ENCODE results near the gene CLDN6.

Gene CLDN6

DNA sequence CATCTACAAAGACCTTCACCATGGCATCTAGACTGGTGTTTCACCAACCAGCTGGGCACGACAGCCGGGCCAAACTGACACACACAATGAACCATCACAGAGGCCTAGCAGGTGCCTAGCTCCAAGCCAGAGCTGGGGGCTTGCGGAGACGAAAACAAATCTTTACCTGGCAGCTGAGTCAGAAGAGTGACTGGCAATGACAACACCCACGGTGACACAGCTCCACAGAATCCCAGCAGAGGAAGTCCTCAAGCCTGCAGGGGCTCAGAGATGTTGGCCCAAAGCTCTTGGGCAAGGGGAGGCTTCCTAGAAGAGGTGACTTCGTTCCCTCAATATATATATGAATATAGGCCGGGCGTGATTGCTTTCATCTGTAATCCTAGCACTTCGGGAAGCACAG is 33.5 kb upstream of the CLDN6 start:
- H3K36me3 ChIP-seq = peaks cover 6% of the 10 kb centered on the region; the same call in 1 of the 2 replicates
- peaks cover 39% of the 10 kb centered on the region for H3K27me3 ChIP-seq
- H3K9me3 ChIP-seq = no peaks in the 10 kb centered on the region
- no peak overlapping the region for H3K9ac ChIP-seq
- no peak for TF ChIP-seq Cebpa-rat (IDR thresholded peaks at IDR 0.05)
- no peak overlapping the region for H3K4me3 ChIP-seq
- no peak overlapping the region for H3K27ac ChIP-seq
- peaks cover 65% of the 10 kb centered on the region for H3K4me1 ChIP-seq
- peaks cover 42% of the 10 kb centered on the region for H4K20me1 ChIP-seq
- peak overlapping the region; percentile 75 for H3K4me2 ChIP-seq

DNA sequence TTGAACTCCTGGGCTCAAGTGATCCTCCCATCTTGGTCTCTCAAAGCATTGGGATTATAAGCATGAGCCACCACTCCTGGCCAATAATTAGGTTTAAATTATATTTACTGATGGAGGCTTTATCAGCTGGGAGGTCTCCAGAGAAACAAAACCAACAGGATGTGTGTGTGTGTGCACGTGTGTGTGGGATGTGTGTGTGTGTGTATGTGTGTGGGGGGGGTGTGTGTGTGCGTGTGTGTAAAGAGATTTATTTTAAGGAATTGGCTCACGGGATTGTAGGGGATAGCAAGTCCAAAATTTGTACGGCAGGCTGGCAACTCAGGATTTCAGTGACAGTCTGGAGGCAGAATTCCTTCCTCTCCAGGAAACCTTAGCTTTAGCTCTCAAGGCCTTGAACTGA is 33.0 kb upstream of the CLDN6 start:
- Histone ChIP-seq H3K4me2 (peak overlapping the region; percentile 75), H3K4me1 (peaks cover 65% of the 10 kb centered on the region), H3K9ac (no peak overlapping the region), H3K4me3 (no peak overlapping the region), H3K27me3 (peaks cover 44% of the 10 kb centered on the region), H4K20me1 (peaks cover 47% of the 10 kb centered on the region), H3K9me3 (no peaks in the 10 kb centered on the region), H3K36me3 (peaks cover 6% of the 10 kb centered on the region; the same call in 1 of the 2 replicates), H3K27ac (no peak overlapping the region)
- no peak for TF ChIP-seq Cebpa-rat (IDR thresholded peaks at IDR 0.05)

DNA sequence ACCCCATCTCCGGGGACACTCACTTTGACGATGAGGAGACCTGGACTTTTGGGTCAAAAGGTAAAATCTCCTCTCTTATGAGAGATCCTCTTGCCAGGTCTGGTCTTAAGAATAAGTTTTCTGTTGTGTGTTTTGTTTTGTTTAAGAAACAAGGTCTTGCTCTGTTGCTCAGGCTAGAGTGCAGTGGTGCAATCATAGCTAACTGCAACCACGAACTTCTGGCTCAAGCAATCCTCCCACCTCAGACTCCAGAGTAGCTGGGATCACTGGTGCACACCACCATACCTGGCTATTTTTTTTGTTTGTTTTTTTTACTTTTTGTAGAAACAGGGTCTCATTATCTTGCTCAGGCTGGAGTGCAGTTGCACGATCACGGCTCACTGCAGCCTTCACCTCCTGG is 32.5 kb upstream of the CLDN6 start:
- Histone ChIP-seq H3K4me3 (no peak overlapping the region), H3K27me3 (peaks cover 49% of the 10 kb centered on the region), H3K4me1 (peaks cover 64% of the 10 kb centered on the region), H4K20me1 (peaks cover 51% of the 10 kb centered on the region), H3K9ac (no peak overlapping the region), H3K9me3 (no peaks in the 10 kb centered on the region), H3K4me2 (peak overlapping the region; percentile 75), H3K27ac (no peak overlapping the region), H3K36me3 (peaks cover 6% of the 10 kb centered on the region; the same call in 1 of the 2 replicates)
- 0 out of 2 replicates have a peak, but pooled peaks have one; percentile 19 for TF ChIP-seq Cebpa-rat (IDR thresholded peaks at IDR 0.05)

DNA sequence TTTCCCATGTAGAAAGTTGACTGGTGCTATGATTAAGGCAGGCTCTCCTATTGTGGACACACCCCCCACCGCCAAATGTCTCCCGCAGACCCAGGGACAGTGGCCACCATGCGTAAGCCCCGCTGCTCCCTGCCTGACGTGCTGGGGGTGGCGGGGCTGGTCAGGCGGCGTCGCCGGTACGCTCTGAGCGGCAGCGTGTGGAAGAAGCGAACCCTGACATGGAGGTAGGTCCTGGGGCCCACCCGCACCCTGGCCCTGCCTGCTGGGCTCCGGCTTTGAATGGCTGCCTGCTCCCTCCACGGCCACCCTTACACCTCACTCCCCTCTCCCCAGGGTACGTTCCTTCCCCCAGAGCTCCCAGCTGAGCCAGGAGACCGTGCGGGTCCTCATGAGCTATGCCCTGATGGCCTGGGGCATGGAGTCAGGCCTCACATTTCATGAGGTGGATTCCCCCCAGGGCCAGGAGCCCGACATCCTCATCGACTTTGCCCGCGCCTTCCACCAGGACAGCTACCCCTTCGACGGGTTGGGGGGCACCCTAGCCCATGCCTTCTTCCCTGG is 32.0 kb upstream of the CLDN6 start:
- Histone ChIP-seq H3K36me3 (peaks cover 6% of the 10 kb centered on the region; the same call in 1 of the 2 replicates), H3K4me3 (no peak overlapping the region), H4K20me1 (peaks cover 56% of the 10 kb centered on the region)

DNA sequence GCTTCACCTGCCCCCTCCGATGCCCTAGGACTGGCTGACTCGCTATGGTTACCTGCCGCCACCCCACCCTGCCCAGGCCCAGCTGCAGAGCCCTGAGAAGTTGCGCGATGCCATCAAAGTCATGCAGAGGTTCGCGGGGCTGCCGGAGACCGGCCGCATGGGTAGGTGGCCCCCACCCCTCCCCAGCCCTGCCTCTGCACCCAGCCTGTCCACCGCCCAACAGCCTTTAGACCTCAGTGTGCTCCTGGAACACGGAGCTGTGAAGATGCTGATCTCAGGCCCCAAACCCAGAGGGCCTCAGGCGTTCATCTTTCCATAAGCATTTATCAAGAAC is 29.4 kb upstream of the CLDN6 start:
- H3K4me3 ChIP-seq = no peak overlapping the region; the same call in 1 of the 2 replicates
- no peak overlapping the region for H3K4me2 ChIP-seq
- no peaks in the 10 kb centered on the region for H3K36me3 ChIP-seq
- H3K4me1 ChIP-seq = peaks cover 47% of the 10 kb centered on the region
- H3K9me3 ChIP-seq = no peaks in the 10 kb centered on the region; the same call in 1 of the 2 replicates
- no peak for TF ChIP-seq Cebpa-rat (IDR thresholded peaks at IDR 0.05)
- peaks cover 61% of the 10 kb centered on the region for H4K20me1 ChIP-seq
- no peak overlapping the region for H3K27ac ChIP-seq
- peaks cover 81% of the 10 kb centered on the region for H3K27me3 ChIP-seq
- H3K9ac ChIP-seq = no peak overlapping the region

More for the DNA sequence above, 32.0 kb upstream of the CLDN6 start:
- Histone ChIP-seq H3K27me3 (peaks cover 54% of the 10 kb centered on the region), H3K27ac (no peak overlapping the region), H3K9ac (no peak overlapping the region), H3K9me3 (no peaks in the 10 kb centered on the region), H3K4me1 (peaks cover 64% of the 10 kb centered on the region), H3K4me2 (peak overlapping the region; percentile 75)
- no peak for TF ChIP-seq Cebpa-rat (IDR thresholded peaks at IDR 0.05)

DNA sequence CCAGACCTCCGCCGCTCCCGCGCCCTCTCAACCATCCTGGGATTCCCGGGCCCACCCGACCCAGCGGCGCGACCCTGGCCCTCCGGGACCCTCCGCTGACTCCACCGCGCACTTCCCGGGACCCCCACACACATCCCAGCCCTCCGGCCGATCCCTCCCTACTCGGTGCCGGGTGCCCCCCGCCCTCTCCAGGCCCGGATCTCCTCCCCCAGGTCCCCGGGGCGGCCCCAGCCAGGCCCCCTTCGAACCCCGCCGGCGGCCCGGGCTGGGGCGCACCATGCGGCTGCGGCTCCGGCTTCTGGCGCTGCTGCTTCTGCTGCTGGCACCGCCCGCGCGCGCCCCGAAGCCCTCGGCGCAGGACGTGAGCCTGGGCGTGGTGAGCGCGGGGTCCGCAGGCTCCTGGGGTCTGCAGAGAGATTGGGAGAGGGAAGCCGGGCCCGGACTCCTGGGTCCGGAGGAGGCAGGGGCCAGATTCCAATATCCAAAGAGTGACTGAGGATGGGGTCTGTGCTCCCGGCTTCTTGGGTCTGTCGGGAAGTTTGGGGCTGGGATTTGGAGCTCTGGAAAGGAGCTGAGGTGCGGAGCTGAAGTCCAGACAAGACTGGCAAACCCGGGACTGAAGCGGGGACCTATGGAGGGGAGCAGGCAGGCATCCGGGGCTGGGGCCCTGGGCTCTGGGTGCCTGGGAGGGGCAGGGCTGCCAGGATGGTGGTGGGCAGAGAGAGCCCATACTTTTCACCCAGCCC is 28.8 kb upstream of the CLDN6 start:
- H3K27ac ChIP-seq = no peak overlapping the region
- no peaks in the 10 kb centered on the region for H3K36me3 ChIP-seq
- H3K9me3 ChIP-seq = no peaks in the 10 kb centered on the region; the same call in 1 of the 2 replicates
- peak overlapping the region; percentile 99 for H3K4me2 ChIP-seq
- H3K4me3 ChIP-seq = peak overlapping the region; percentile 66
- H4K20me1 ChIP-seq = peaks cover 61% of the 10 kb centered on the region
- no peak overlapping the region for H3K9ac ChIP-seq
- TF ChIP-seq Cebpa-rat (IDR thresholded peaks at IDR 0.05) = no peak
- peaks cover 86% of the 10 kb centered on the region for H3K27me3 ChIP-seq
- H3K4me1 ChIP-seq = peaks cover 43% of the 10 kb centered on the region

DNA sequence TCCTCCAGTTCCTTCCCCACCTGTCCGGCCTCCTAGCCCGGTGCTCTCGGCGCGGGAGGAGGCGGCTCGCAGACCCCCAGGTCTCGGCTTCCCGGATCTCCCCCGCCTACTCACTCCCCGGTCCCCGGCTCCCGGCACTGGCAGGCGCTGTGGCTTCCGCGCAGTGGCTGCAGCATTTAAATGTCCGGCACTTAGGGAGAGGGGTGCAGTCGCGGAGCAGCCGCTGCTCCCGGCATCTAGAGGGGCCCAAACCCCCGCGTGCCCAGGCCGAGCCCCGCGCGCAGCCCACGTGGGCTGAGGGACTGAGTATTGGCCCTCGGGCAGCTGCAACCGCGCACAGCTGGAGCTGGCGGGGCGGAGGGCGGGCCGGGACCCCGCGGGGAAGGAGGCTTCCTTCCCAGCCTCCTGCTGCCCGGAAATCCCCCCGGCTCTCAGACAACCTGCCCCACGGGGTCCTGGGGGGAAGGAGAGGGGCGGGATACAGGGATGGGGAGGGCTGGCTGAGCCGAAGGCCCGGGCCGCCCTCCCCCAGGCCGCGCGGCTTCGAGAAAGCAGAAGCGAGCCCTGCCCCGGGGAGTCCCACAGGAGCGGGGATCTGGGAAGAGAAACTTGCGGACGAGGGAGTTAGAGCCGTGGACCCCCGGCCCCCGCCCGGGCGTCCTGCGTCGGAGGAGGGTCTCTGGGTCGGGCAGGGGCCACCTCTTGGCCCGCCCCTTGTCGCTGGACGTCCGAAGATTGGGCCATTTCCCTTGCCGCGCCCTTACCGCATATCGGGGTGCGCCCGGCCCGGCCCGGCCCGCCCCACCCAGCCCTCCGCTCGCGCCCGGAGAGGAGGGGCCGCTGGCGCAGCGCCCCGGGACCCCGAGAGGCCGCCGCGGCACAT is 28.0 kb upstream of the CLDN6 start, which contains the start of gene MMP25:
Gene MMP25 (plus strand): TSS at position 804 of the 883 bp plus-strand sequence. CDS start 357 bp downstream, outside the sequence.
- no peak for TF ChIP-seq Cebpa-rat (IDR thresholded peaks at IDR 0.05)
- no peaks in the 10 kb centered on the region; the same call in 1 of the 2 replicates for H3K9me3 ChIP-seq
- peaks cover 61% of the 10 kb centered on the region for H4K20me1 ChIP-seq
- H3K27me3 ChIP-seq = peaks cover 94% of the 10 kb centered on the region
- H3K27ac ChIP-seq = no peak within 1 kb of the TSS
- H3K9ac ChIP-seq = peak within 1 kb of the TSS; percentile 45; the same call in 1 of the 2 replicates
- peak within 1 kb of the TSS; percentile 99 for H3K4me2 ChIP-seq
- no peaks in the 10 kb centered on the region for H3K36me3 ChIP-seq
- H3K4me3 ChIP-seq = peak within 1 kb of the TSS; percentile 66
- peaks cover 35% of the 10 kb centered on the region for H3K4me1 ChIP-seq

DNA sequence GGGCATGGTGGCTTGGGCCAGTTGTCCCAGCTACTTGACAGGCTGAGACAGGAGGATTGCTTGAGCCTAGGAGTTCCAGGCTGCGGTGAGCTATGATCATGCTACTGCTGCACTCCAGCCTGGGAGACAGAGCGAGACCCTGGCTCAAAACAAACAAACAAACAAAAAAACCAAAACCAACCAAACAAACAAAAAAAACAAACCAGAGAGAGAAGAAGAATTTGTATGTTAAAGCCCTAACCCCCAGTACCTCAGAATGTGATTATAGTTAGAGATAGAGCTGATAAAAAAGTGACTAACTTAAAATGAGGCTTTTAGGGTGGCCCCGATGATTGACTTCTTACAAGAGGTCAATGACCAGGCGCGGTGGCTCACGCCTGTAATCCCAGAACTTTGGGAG is 26.7 kb upstream of the CLDN6 start:
- TF ChIP-seq Cebpa-rat (IDR thresholded peaks at IDR 0.05) = no peak
- no peaks in the 10 kb centered on the region; the same call in 1 of the 2 replicates for H3K9me3 ChIP-seq
- H4K20me1 ChIP-seq = peaks cover 56% of the 10 kb centered on the region
- H3K4me2 ChIP-seq = peak overlapping the region; percentile 99; the same call in 1 of the 2 replicates
- no peaks in the 10 kb centered on the region for H3K36me3 ChIP-seq
- H3K27ac ChIP-seq = no peak overlapping the region
- no peak overlapping the region for H3K9ac ChIP-seq
- no peak overlapping the region for H3K4me3 ChIP-seq
- H3K27me3 ChIP-seq = peaks cover 100% of the 10 kb centered on the region
- peaks cover 22% of the 10 kb centered on the region for H3K4me1 ChIP-seq

DNA sequence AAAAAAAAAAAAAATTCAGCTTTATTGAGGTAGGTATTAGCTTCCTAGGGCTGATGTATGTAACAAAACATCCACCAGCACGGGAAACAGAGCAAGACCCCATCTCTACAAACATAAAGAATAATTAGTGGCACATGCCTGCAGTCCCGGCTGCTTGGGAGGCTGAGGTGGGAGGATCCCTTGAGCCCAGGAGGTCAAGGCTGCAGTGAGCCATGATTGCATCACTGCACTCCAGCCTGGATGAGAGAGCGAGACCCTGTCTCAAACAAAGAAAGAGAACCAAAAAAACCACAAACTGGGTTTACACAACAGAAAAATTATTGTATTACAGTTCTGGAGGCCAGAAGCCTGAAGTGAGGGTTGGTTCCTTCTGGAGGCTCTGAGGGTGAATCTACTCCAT is 24.4 kb upstream of the CLDN6 start:
- no peaks in the 10 kb centered on the region; the same call in 1 of the 2 replicates for H3K9me3 ChIP-seq
- H3K4me2 ChIP-seq = no peak overlapping the region
- peaks cover 100% of the 10 kb centered on the region for H3K27me3 ChIP-seq
- peaks cover 20% of the 10 kb centered on the region for H3K4me1 ChIP-seq
- no peak overlapping the region for H3K4me3 ChIP-seq
- peaks cover 48% of the 10 kb centered on the region for H4K20me1 ChIP-seq
- no peaks in the 10 kb centered on the region for H3K36me3 ChIP-seq
- H3K27ac ChIP-seq = no peak overlapping the region
- no peak for TF ChIP-seq Cebpa-rat (IDR thresholded peaks at IDR 0.05)
- H3K9ac ChIP-seq = no peak overlapping the region

Measured in BLaER1 (cell line).